MCF 10A (cell line): ENCODE results near the gene HEATR1. TPM values are rescaled to one million over a fixed set of nuclear protein-coding genes. Genes with fewer than 3 reads are reported as not detected.

Source experiments
- BruUV-seq: library from RNA; stranded (reverse); fragments of 400-500 nt; replicated peaks from 2 replicates; lab custom pipeline; 2021; lab: Mats Ljungman, UMichigan
- CTCF ChIA-PET: fragments of 300-600 bp; sonication (Branson Sonifier 250); formaldehyde crosslinking; extraction: SDS; loops from one replicate; lab custom pipeline; 2021; ENCODE audit warnings: antibody characterized with exemption, inconsistent platforms; lab: Yijun Ruan, JAX
- POLR2A ChIA-PET: fragments of 300-600, 350-650 bp; sonication (Branson Sonifier 250); formaldehyde crosslinking; extraction: SDS; loops from one replicate; lab custom pipeline; 2020; ENCODE audit warnings: antibody characterized with exemption, inconsistent platforms; lab: Yijun Ruan, JAX
- DNase-seq: peaks from one replicate; pipeline ENCODE4 v3.0.0-alpha.2; 2018; ENCODE audit not compliant: unreplicated experiment
- H3K27ac Mint-ChIP-seq: one replicate; pipeline ENCODE4 v1.8.0; 2022; ENCODE audit warnings: mild to moderate bottlenecking, low read depth, mixed read lengths; ENCODE audit not compliant: unreplicated experiment
- H3K27me3 Mint-ChIP-seq: one replicate; pipeline ENCODE4 v1.8.0; 2022; ENCODE audit warnings: mixed read lengths; ENCODE audit not compliant: insufficient read depth, unreplicated experiment
- H3K36me3 Mint-ChIP-seq: one replicate; pipeline ENCODE4 v1.8.0; 2022; ENCODE audit warnings: mild to moderate bottlenecking, moderate library complexity, mixed read lengths; ENCODE audit not compliant: insufficient read depth, unreplicated experiment
- H3K4me1 Mint-ChIP-seq: one replicate; pipeline ENCODE4 v1.8.0; 2022; ENCODE audit warnings: mixed read lengths; ENCODE audit not compliant: insufficient read depth, unreplicated experiment
- H3K4me3 Mint-ChIP-seq: one replicate; pipeline ENCODE4 v1.8.0; 2022; ENCODE audit warnings: mild to moderate bottlenecking, moderate library complexity, mixed read lengths; ENCODE audit not compliant: unreplicated experiment
- H3K9me3 Mint-ChIP-seq: one replicate; pipeline ENCODE4 v1.8.0; 2022; ENCODE audit warnings: mixed read lengths; ENCODE audit not compliant: unreplicated experiment
- intact Hi-C: fragments of 100-400 bp; cut with micrococcal nuclease; formaldehyde crosslinking; loops from 2 replicates; pipeline ENCODE4 v1.14.1; 2022
- total RNA-seq: library from RNA; stranded (reverse); gene quantifications from 2 replicates; pipeline ENCODE4 v1.2.3, GENCODE V29; 2022
- TF ChIP-seq, protein P1 (sequence below): fragments of 200-600 bp; IDR thresholded peaks from one replicate; pipeline ENCODE4 v1.8.0; 2022; ENCODE audit warnings: antibody characterized with exemption, mild to moderate bottlenecking; ENCODE audit not compliant: unreplicated experiment

HEATR1 gene
- total RNA-seq, 1 experiment from 2014 or later = 128 TPM

DNA sequence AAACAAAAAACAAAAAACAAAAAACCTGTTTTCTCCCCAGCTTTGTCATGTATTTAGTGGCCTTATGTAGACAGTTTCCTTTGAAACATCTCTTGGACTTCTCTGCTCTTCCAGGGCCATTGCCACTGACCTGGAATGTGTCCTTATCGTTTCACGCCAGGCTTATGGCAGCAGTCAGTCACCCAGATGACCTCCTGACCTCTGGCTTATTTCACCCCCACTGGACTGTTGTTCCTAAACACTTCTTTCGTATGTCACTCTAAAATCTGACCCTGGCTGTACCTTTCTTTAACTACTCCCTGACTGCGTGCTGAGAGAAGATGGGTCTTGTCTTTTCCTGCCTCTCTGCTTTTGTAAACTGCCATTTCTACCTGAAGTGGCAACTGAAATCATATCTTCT is 71.5 kb downstream of the HEATR1 start:
- ChIA-PET CTCF (interaction anchor here (0.6 to 2.5 kb wide), 3 partner anchors 8 to 425 kb away, joined by 3 to 13 read pairs (median 4); no protein-coding TSS in a partner anchor), POLR2A (interaction anchor here (1.4 to 9.7 kb wide), 2 partner anchors 8 to 9 kb away, joined by 5 to 99 read pairs; partner anchors contain the start of gene LGALS8)
- TF ChIP-seq, protein P1, sequence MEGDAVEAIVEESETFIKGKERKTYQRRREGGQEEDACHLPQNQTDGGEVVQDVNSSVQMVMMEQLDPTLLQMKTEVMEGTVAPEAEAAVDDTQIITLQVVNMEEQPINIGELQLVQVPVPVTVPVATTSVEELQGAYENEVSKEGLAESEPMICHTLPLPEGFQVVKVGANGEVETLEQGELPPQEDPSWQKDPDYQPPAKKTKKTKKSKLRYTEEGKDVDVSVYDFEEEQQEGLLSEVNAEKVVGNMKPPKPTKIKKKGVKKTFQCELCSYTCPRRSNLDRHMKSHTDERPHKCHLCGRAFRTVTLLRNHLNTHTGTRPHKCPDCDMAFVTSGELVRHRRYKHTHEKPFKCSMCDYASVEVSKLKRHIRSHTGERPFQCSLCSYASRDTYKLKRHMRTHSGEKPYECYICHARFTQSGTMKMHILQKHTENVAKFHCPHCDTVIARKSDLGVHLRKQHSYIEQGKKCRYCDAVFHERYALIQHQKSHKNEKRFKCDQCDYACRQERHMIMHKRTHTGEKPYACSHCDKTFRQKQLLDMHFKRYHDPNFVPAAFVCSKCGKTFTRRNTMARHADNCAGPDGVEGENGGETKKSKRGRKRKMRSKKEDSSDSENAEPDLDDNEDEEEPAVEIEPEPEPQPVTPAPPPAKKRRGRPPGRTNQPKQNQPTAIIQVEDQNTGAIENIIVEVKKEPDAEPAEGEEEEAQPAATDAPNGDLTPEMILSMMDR = no peak
- intact Hi-C loops = loop anchor here (5.0 kb wide), 1 partner anchor 41 kb away; no protein-coding TSS in a partner anchor
- peak overlapping the region; percentile 8 for H3K27ac Mint-ChIP-seq
- peaks cover 63% of the 10 kb centered on the region for H3K36me3 Mint-ChIP-seq
- H3K27me3 Mint-ChIP-seq = no peaks in the 10 kb centered on the region
- H3K4me3 Mint-ChIP-seq = no peak overlapping the region
- no peaks in the 10 kb centered on the region for H3K9me3 Mint-ChIP-seq
- BruUV-seq = no TSS peak
- DNase-seq = no peak
- peaks cover 34% of the 10 kb centered on the region for H3K4me1 Mint-ChIP-seq

DNA sequence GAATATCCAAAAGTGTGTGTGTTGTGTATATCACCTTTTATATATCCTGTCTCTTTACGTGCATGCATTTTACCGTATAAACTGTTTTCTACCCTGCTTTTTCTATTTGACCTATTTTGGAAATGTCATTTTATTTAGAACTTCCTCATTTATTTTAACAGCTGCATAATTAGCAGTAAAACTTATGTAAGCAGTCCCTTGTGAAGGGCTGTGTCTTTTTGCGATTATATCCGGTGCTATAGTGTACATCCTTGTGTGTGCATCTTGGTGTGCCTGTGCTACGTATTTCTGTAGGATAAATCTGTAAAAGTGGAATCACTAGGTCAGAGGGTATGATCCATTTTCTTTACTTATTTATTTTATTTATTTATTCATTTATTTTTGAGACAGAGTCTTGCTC is 73.4 kb downstream of the HEATR1 start:
- no peak for DNase-seq
- Mint-ChIP-seq H3K36me3 (peaks cover 66% of the 10 kb centered on the region), H3K27me3 (no peaks in the 10 kb centered on the region), H3K27ac (no peak overlapping the region), H3K4me1 (peaks cover 28% of the 10 kb centered on the region), H3K4me3 (no peak overlapping the region), H3K9me3 (no peaks in the 10 kb centered on the region)
- BruUV-seq = no TSS peak
- ChIA-PET POLR2A (interaction anchor here (0.9 to 1.4 kb wide), 4 partner anchors 8 to 246 kb away, joined by 3 to 6 read pairs (median 3); no protein-coding TSS in a partner anchor), CTCF (interaction anchor here (0.6 to 2.5 kb wide), 12 partner anchors 9 to 521 kb away, joined by 3 to 15 read pairs (median 4); no protein-coding TSS in a partner anchor)
- TF ChIP-seq, protein P1 = no peak
- intact Hi-C loops = loop anchor here (1.0 to 5.0 kb wide), 2 partner anchors 39 to 422 kb away; no protein-coding TSS in a partner anchor

- no TSS peak for BruUV-seq
- TF ChIP-seq, protein P1 = no peak
- DNase-seq = no peak
- POLR2A ChIA-PET = interaction anchor here (1.3 kb wide), 1 partner anchor 9 kb away, joined by 3 read pairs; no protein-coding TSS in a partner anchor
- H3K4me3 Mint-ChIP-seq = no peak overlapping the region
- peaks cover 24% of the 10 kb centered on the region for H3K4me1 Mint-ChIP-seq
- H3K36me3 Mint-ChIP-seq = peaks cover 63% of the 10 kb centered on the region
- H3K9me3 Mint-ChIP-seq = no peaks in the 10 kb centered on the region
- no peaks in the 10 kb centered on the region for H3K27me3 Mint-ChIP-seq
- no peak overlapping the region for H3K27ac Mint-ChIP-seq
- intact Hi-C loops = loop anchor here (5.0 kb wide), 1 partner anchor 38 kb away; no protein-coding TSS in a partner anchor
- CTCF ChIA-PET = interaction anchor here (0.6 to 1.1 kb wide), 3 partner anchors 29 to 520 kb away, joined by 3 to 5 read pairs (median 4); no protein-coding TSS in a partner anchor
Measured at GRCh38 chr1:236530286-236530685, 74.0 kb downstream of the HEATR1 start.

- H3K9me3 Mint-ChIP-seq = no peaks in the 10 kb centered on the region
- peaks cover 6% of the 10 kb centered on the region for H3K4me1 Mint-ChIP-seq
- H3K4me3 Mint-ChIP-seq = no peak overlapping the region
- H3K36me3 Mint-ChIP-seq = peaks cover 55% of the 10 kb centered on the region
- ChIA-PET CTCF (interaction anchor here (0.5 to 3.1 kb wide), 8 partner anchors 10 to 426 kb away, joined by 3 to 12 read pairs (median 7); no protein-coding TSS in a partner anchor), POLR2A (interaction anchor here (1.1 to 5.1 kb wide), 5 partner anchors 9 to 420 kb away, joined by 3 to 99 read pairs (median 4); partner anchors contain the start of genes EDARADD and HEATR1)
- TF ChIP-seq, protein P1 = no peak
- no peaks in the 10 kb centered on the region for H3K27me3 Mint-ChIP-seq
- intact Hi-C loops = no loop called here
- no peak for DNase-seq
- no TSS peak for BruUV-seq
- H3K27ac Mint-ChIP-seq = peak overlapping the region; percentile 7
Measured at GRCh38 chr1:236526079-236526478, 78.2 kb downstream of the HEATR1 start.
